Caco-2 (cell line): ENCODE data around the gene PPP1R13B. TPM values are rescaled to one million over a fixed set of nuclear protein-coding genes. Genes with fewer than 3 reads are reported as not detected.

Experiments used
- BruUV-seq: library from RNA; stranded (reverse); fragments of 400-500 nt; replicated peaks from 2 replicates; lab custom pipeline; 2021; lab: Mats Ljungman, UMichigan
- CTCF ChIA-PET: fragments of 300-600 bp; sonication (Branson Sonifier 250); formaldehyde crosslinking; loops from one replicate; lab custom pipeline; 2022; ENCODE audit warnings: antibody characterized with exemption; lab: Charles Lee
- POLR2A ChIA-PET: fragments of 300-600 bp; sonication (Branson Sonifier 250); formaldehyde crosslinking; loops from one replicate; lab custom pipeline; 2022; ENCODE audit warnings: antibody characterized with exemption; lab: Charles Lee
- DNase-seq, 2 experiments: peaks; one replicate each; pipeline versions ENCODE4 v3.0.0 to v3.0.0-alpha.2; 2020 to 2022
- H3K27me3 ChIP-seq: replicated peaks from 2 replicates; pipeline ENCODE4 v1.6.0; 2011; ENCODE audit warnings: low read length; ENCODE audit not compliant: control insufficient read depth, insufficient read depth
- H3K36me3 ChIP-seq: 2 replicates; pipeline ENCODE4 v1.5.1; 2011; ENCODE audit warnings: low read length; ENCODE audit not compliant: control insufficient read depth, insufficient read depth
- H3K4me1 ChIP-seq: fragments of 250-450 bp; sonication (Bioruptor Pico); 2 replicates; pipeline ENCODE4 v1.5.1; 2020; ENCODE audit warnings: mild to moderate bottlenecking
- H3K4me3 ChIP-seq: 2 replicates; pipeline ENCODE4 v1.5.1; 2011; ENCODE audit warnings: low read depth, mild to moderate bottlenecking, control low read depth, low read length
- H3K9me3 ChIP-seq: fragments of 250-450 bp; sonication (Bioruptor Pico); 2 replicates; pipeline ENCODE4 v1.5.1; 2020; ENCODE audit warnings: mild to moderate bottlenecking, moderate library complexity
- H3K27ac Mint-ChIP-seq: one replicate; pipeline ENCODE4 v1.8.0; 2022; ENCODE audit warnings: mixed read lengths; ENCODE audit not compliant: unreplicated experiment
- H3K27me3 Mint-ChIP-seq: one replicate; pipeline ENCODE4 v1.8.0; 2022; ENCODE audit warnings: mixed read lengths; ENCODE audit not compliant: insufficient read depth, unreplicated experiment
- H3K36me3 Mint-ChIP-seq: one replicate; pipeline ENCODE4 v1.8.0; 2022; ENCODE audit warnings: mild to moderate bottlenecking, mixed read lengths; ENCODE audit not compliant: insufficient read depth, unreplicated experiment
- H3K4me1 Mint-ChIP-seq: one replicate; pipeline ENCODE4 v1.8.0; 2022; ENCODE audit warnings: low read depth, mixed read lengths; ENCODE audit not compliant: unreplicated experiment
- H3K4me3 Mint-ChIP-seq: one replicate; pipeline ENCODE4 v1.8.0; 2022; ENCODE audit warnings: mild to moderate bottlenecking, moderate library complexity, mixed read lengths; ENCODE audit not compliant: unreplicated experiment
- H3K9me3 Mint-ChIP-seq: one replicate; pipeline ENCODE4 v1.8.0; 2022; ENCODE audit warnings: mixed read lengths; ENCODE audit not compliant: unreplicated experiment
- CTCF ChIP-seq, 2 experiments: fragments of 200-600 bp in 1 of 2; IDR thresholded peaks; 1 replicate in 1 of 2; 2 replicates in 1 of 2; pipeline versions ENCODE4 v1.5.1 to v1.8.0; 2011 to 2022; ENCODE audit warnings: antibody characterized with exemption in 1 of 2, control low read depth in 1 of 2, inconsistent platforms in 1 of 2, low read depth in 1 of 2, low read length in 1 of 2, mild to moderate bottlenecking in 1 of 2, moderate library complexity in 1 of 2; ENCODE audit not compliant: insufficient read depth in 1 of 2, severe bottlenecking in 1 of 2, unreplicated experiment in 1 of 2
- intact Hi-C: fragments of 100-400 bp; cut with micrococcal nuclease; formaldehyde crosslinking; loops from one replicate; pipeline ENCODE4 v1.10.0; 2022; ENCODE audit not compliant: unreplicated experiment
- total RNA-seq: library from RNA; stranded (reverse); gene quantifications from 2 replicates; pipeline ENCODE4 v1.2.3, GENCODE V29; 2022

The PPP1R13B gene
- total RNA-seq, 1 experiment from 2014 or later: 15.8 TPM

- POLR2A ChIA-PET: no interaction called here
- Histone ChIP-seq H3K27me3 (no peaks in the 10 kb centered on the region), H3K4me3 (no peak overlapping the region), H3K36me3 (no peaks in the 10 kb centered on the region), H3K9me3 (no peaks in the 10 kb centered on the region), H3K4me1 (no peaks in the 10 kb centered on the region)
- no peaks in the 10 kb centered on the region for H3K9me3 Mint-ChIP-seq
- H3K27me3 Mint-ChIP-seq: no peaks in the 10 kb centered on the region
- H3K27ac Mint-ChIP-seq: no peak overlapping the region
- BruUV-seq: no TSS peak
- CTCF ChIA-PET: no interaction called here
- no peaks in the 10 kb centered on the region for H3K4me1 Mint-ChIP-seq
- TF ChIP-seq CTCF (IDR thresholded peaks at IDR 0.05; ENCODE audit: insufficient read depth in 1 of 2, low read depth in 1 of 2, low read length in 1 of 2, severe bottlenecking in 1 of 2, unreplicated experiment in 1 of 2): no peak
- intact Hi-C loops: no loop called here
- H3K4me3 Mint-ChIP-seq: no peak overlapping the region
- no peak for DNase-seq
- H3K36me3 Mint-ChIP-seq: no peaks in the 10 kb centered on the region
Measured at GRCh38 chr14:103755060-103755459, 92.3 kb downstream of the PPP1R13B start.

- H3K4me1 Mint-ChIP-seq: no peaks in the 10 kb centered on the region
- ChIA-PET POLR2A (interaction anchor here (0.7 kb wide), 1 partner anchor 13 kb away, joined by 12 read pairs; no protein-coding TSS in a partner anchor), CTCF (no interaction called here)
- intact Hi-C loops: no loop called here
- H3K9me3 ChIP-seq: no peaks in the 10 kb centered on the region
- H3K4me3 Mint-ChIP-seq: no peak overlapping the region
- H3K36me3 Mint-ChIP-seq: no peaks in the 10 kb centered on the region
- H3K27me3 Mint-ChIP-seq: no peaks in the 10 kb centered on the region
- no peak overlapping the region for H3K27ac Mint-ChIP-seq
- H3K4me3 ChIP-seq: no peak overlapping the region
- no peaks in the 10 kb centered on the region for H3K9me3 Mint-ChIP-seq
- no TSS peak for BruUV-seq
- no peaks in the 10 kb centered on the region for H3K36me3 ChIP-seq
- no peaks in the 10 kb centered on the region for H3K4me1 ChIP-seq
- TF ChIP-seq CTCF (IDR thresholded peaks at IDR 0.05; ENCODE audit: insufficient read depth in 1 of 2, low read depth in 1 of 2, low read length in 1 of 2, severe bottlenecking in 1 of 2, unreplicated experiment in 1 of 2): no peak
- no peaks in the 10 kb centered on the region for H3K27me3 ChIP-seq
- DNase-seq: no peak
Measured at GRCh38 chr14:103753774-103754173, 93.6 kb downstream of the PPP1R13B start.

GRCh38 chr14:103749860-103750259 lies 97.5 kb downstream of the PPP1R13B start:
- CTCF ChIA-PET: no interaction called here
- no peaks in the 10 kb centered on the region for H3K36me3 ChIP-seq
- POLR2A ChIA-PET: no interaction called here

More at GRCh38 chr14:103749860-103750259, 97.5 kb downstream of the PPP1R13B start:
- Mint-ChIP-seq H3K9me3 (no peaks in the 10 kb centered on the region), H3K27ac (no peak overlapping the region), H3K4me1 (no peaks in the 10 kb centered on the region), H3K36me3 (no peaks in the 10 kb centered on the region), H3K4me3 (no peak overlapping the region), H3K27me3 (no peaks in the 10 kb centered on the region)
- no peak for DNase-seq
- TF ChIP-seq CTCF (IDR thresholded peaks at IDR 0.05; ENCODE audit: insufficient read depth in 1 of 2, low read depth in 1 of 2, low read length in 1 of 2, severe bottlenecking in 1 of 2, unreplicated experiment in 1 of 2): no peak
- Histone ChIP-seq H3K4me3 (no peak overlapping the region), H3K9me3 (no peaks in the 10 kb centered on the region), H3K4me1 (no peaks in the 10 kb centered on the region), H3K27me3 (no peaks in the 10 kb centered on the region)
- no TSS peak for BruUV-seq
- intact Hi-C loops: no loop called here
